ENCODE measurements around the gene DUSP19.

Gene DUSP19

GRCh38 chr2:183069174-183069573, 9.4 kb upstream of the DUSP19 start:
- no peak for DNase-seq

GRCh38 chr2:183070942-183071844, 7.4 kb upstream of the DUSP19 start:
- DNase-seq, result no peak

- DNase-seq, result no peak
Observed at GRCh38 chr2:183072177-183072576, 6.4 kb upstream of the DUSP19 start.

GRCh38 chr2:183078163-183078463, 434 bp upstream of the DUSP19 start:
- DNase-seq, result no peak

- no peak for DNase-seq
Observed at GRCh38 chr2:183079139-183079775, 710 bp downstream of the DUSP19 start.

GRCh38 chr2:183081911-183082310, 3.4 kb downstream of the DUSP19 start:
- DNase-seq, result no peak

- DNase-seq, result no peak
Observed at GRCh38 chr2:183088061-183088460, 9.5 kb downstream of the DUSP19 start.

GRCh38 chr2:183089192-183089851, 10.8 kb downstream of the DUSP19 start:
- no peak for DNase-seq

- no peak for DNase-seq
Observed at GRCh38 chr2:183091318-183091953, 12.9 kb downstream of the DUSP19 start.

GRCh38 chr2:183091954-183092345, 13.4 kb downstream of the DUSP19 start:
- DNase-seq, result no peak

GRCh38 chr2:183093857-183094657, 15.5 kb downstream of the DUSP19 start:
- DNase-seq, result no peak

GRCh38 chr2:183105402-183106134, 27.0 kb downstream of the DUSP19 start:
- DNase-seq, result no peak

GRCh38 chr2:183112577-183112976, 34.0 kb downstream of the DUSP19 start:
- DNase-seq, result no peak

GRCh38 chr2:183113630-183114029, 35.1 kb downstream of the DUSP19 start:
- no peak for DNase-seq

- no peak for DNase-seq
Observed at GRCh38 chr2:183117226-183117625, 38.7 kb downstream of the DUSP19 start.

- DNase-seq, result no peak
Observed at GRCh38 chr2:183123117-183123958, 44.8 kb downstream of the DUSP19 start.

- DNase-seq, result no peak
Observed at GRCh38 chr2:183123959-183124221, 45.3 kb downstream of the DUSP19 start.

GRCh38 chr2:183124222-183124956, 45.8 kb downstream of the DUSP19 start, which contains the start of gene NUP35:
Gene NUP35, plus strand, starts transcription at chr2:183124443. Its CDS starts 15 bp downstream, at chr2:183124458.
- DNase-seq, result peak; percentile 78 to 87

GRCh38 chr2:183124957-183125255, 46.4 kb downstream of the DUSP19 start:
- no peak for DNase-seq

- DNase-seq, result no peak
Observed at GRCh38 chr2:183125659-183126341, 47.3 kb downstream of the DUSP19 start.
